Suprapubic skin (tissue), 3 donors: Measurements from ENCODE around the gene OGA.

Experiments used
- POLR2AphosphoS5 ChIP-seq, 3 donors: sonication (generic); formaldehyde crosslinking; IDR thresholded peaks; one replicate each; pipeline ENCODE4 v1.6.1; 2017; ENCODE audit warnings: antibody characterized with exemption in 3 of 3
- TF ChIP-seq, protein P1 (sequence below), 2 donors: fragments of 200-600 bp in 1 of 2; fragments of 450-650 bp in 1 of 2; sonication (generic) in 1 of 2; IDR thresholded peaks; one replicate each; pipeline ENCODE4 v1.5.1; 2016 to 2019; ENCODE audit warnings: antibody characterized with exemption in 2 of 2, mild to moderate bottlenecking in 1 of 2, moderate library complexity in 1 of 2

DNA sequence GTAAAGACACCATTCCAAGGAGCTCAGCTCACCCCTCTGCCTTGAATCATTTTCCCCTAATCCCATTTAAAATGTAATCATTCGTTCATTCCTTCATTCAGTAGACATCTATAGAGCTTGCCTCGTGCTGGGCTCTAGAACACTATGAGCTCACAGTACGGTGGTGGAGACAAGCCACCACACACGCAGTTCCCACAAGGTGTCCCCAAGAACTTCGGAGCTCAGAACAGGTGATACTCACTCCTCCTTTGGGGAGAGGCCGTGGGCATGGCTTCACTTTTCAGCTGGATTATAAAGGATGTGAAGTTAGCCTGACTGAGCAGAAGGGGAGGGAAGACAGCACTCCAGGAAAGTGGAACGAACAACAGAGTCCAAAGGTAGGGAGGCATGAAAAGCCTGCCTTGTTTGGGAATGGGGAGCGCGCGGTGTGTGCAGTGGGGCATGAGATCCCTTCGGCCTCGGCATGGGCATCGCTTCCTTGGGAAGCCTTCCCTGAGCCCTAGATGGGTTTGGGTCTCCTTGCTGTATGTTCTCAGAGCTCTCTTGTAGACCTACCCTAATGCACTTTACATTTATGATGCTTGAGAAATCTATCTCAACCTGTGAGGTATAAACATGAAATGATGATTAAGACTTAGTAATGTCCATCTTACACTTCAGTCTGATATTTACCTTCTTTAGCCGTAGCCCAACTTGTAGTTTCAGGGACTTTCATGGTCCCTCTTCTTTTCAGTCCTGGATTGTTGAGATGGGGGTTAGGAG is 809 bp upstream of the OGA start:
- TF ChIP-seq, protein P1, sequence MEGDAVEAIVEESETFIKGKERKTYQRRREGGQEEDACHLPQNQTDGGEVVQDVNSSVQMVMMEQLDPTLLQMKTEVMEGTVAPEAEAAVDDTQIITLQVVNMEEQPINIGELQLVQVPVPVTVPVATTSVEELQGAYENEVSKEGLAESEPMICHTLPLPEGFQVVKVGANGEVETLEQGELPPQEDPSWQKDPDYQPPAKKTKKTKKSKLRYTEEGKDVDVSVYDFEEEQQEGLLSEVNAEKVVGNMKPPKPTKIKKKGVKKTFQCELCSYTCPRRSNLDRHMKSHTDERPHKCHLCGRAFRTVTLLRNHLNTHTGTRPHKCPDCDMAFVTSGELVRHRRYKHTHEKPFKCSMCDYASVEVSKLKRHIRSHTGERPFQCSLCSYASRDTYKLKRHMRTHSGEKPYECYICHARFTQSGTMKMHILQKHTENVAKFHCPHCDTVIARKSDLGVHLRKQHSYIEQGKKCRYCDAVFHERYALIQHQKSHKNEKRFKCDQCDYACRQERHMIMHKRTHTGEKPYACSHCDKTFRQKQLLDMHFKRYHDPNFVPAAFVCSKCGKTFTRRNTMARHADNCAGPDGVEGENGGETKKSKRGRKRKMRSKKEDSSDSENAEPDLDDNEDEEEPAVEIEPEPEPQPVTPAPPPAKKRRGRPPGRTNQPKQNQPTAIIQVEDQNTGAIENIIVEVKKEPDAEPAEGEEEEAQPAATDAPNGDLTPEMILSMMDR (IDR thresholded peaks at IDR 0.05): no peak
- no peak for TF ChIP-seq POLR2AphosphoS5 (IDR thresholded peaks at IDR 0.05)
